Activated CD4-positive, alpha-beta T cell treated with anti-CD3 and anti-CD28 coated beads, Interleukin-2, amount 50 U/mL, for 4 hours (primary cell): ENCODE data around the gene LCN1.

Experiments
- DNase-seq, 2 experiments: peaks; one replicate each; pipeline ENCODE4 v3.0.0-alpha.2; 2020

The LCN1 gene

GRCh38 chr9:135520916-135521607 lies at the start of gene LCN1:
Gene LCN1, plus strand, starts transcription at chr9:135521440. Its CDS starts 58 bp downstream, at chr9:135521498.
- no peak for DNase-seq

- no peak for DNase-seq
Observed at GRCh38 chr9:135471791-135472640, 49.2 kb upstream of the LCN1 start.

GRCh38 chr9:135473972-135474543 lies 47.2 kb upstream of the LCN1 start:
- DNase-seq, result no peak

- no peak for DNase-seq
Observed at GRCh38 chr9:135474915-135475314, 46.3 kb upstream of the LCN1 start.

GRCh38 chr9:135476561-135477355 lies 44.5 kb upstream of the LCN1 start:
- no peak for DNase-seq

GRCh38 chr9:135478191-135478590 lies 43.0 kb upstream of the LCN1 start:
- DNase-seq, result no peak

GRCh38 chr9:135478829-135479468 lies 42.3 kb upstream of the LCN1 start:
- no peak for DNase-seq

- DNase-seq, result no peak
Observed at GRCh38 chr9:135479469-135480052, 41.7 kb upstream of the LCN1 start, which contains the start of gene PPP1R26. Gene PPP1R26, plus strand, starts transcription at chr9:135479782. Its CDS starts 4,729 bp downstream, at chr9:135484511.

GRCh38 chr9:135480071-135480939 lies 40.9 kb upstream of the LCN1 start:
- DNase-seq, result no peak

- DNase-seq, result no peak
Observed at GRCh38 chr9:135480940-135481310, 40.3 kb upstream of the LCN1 start.

GRCh38 chr9:135482015-135482754 lies 39.1 kb upstream of the LCN1 start:
- DNase-seq, result no peak

GRCh38 chr9:135484460-135485277 lies 36.6 kb upstream of the LCN1 start:
- DNase-seq, result no peak

- DNase-seq, result no peak
Observed at GRCh38 chr9:135485385-135485784, 35.9 kb upstream of the LCN1 start.

- DNase-seq, result no peak
Observed at GRCh38 chr9:135485832-135486231, 35.4 kb upstream of the LCN1 start.

- no peak for DNase-seq
Observed at GRCh38 chr9:135486267-135487065, 34.8 kb upstream of the LCN1 start.

- DNase-seq, result no peak
Observed at GRCh38 chr9:135487281-135488012, 33.8 kb upstream of the LCN1 start.

GRCh38 chr9:135488013-135488330 lies 33.3 kb upstream of the LCN1 start:
- DNase-seq, result no peak

- DNase-seq, result no peak
Observed at GRCh38 chr9:135488527-135488926, 32.7 kb upstream of the LCN1 start.
